Iris pigment epithelial cell (primary cell): ENCODE data around the gene SHQ1.
"Not testable (repeated sequence)": the region's sequence is repeated elsewhere in the genome, so short reads cannot be mapped to it uniquely, and the experiment has no call there.

Experiments used
- DNase-seq: peaks from one replicate; pipeline ENCODE4 v3.0.0-alpha.2; 2011; ENCODE audit warnings: low read depth

SHQ1 gene

GRCh38 chr3:72719137-72719536 lies 129.1 kb downstream of the SHQ1 start:
- DNase-seq, result no peak

- not testable (repeated sequence) for DNase-seq
Observed at GRCh38 chr3:72714135-72714534, 134.1 kb downstream of the SHQ1 start.

GRCh38 chr3:72710471-72710870 lies 137.8 kb downstream of the SHQ1 start:
- not testable (repeated sequence) for DNase-seq

GRCh38 chr3:72708441-72708840 lies 139.8 kb downstream of the SHQ1 start:
- no peak for DNase-seq

GRCh38 chr3:72702997-72703396 lies 145.2 kb downstream of the SHQ1 start:
- DNase-seq, result no peak

- DNase-seq, result no peak
Observed at GRCh38 chr3:72702390-72702789, 145.9 kb downstream of the SHQ1 start.

- DNase-seq, result no peak
Observed at GRCh38 chr3:72700106-72700505, 148.1 kb downstream of the SHQ1 start.

- no peak for DNase-seq
Observed at GRCh38 chr3:72699631-72700030, 148.6 kb downstream of the SHQ1 start.
